ENCODE data around the gene ATP8A2.

ATP8A2 gene

DNA sequence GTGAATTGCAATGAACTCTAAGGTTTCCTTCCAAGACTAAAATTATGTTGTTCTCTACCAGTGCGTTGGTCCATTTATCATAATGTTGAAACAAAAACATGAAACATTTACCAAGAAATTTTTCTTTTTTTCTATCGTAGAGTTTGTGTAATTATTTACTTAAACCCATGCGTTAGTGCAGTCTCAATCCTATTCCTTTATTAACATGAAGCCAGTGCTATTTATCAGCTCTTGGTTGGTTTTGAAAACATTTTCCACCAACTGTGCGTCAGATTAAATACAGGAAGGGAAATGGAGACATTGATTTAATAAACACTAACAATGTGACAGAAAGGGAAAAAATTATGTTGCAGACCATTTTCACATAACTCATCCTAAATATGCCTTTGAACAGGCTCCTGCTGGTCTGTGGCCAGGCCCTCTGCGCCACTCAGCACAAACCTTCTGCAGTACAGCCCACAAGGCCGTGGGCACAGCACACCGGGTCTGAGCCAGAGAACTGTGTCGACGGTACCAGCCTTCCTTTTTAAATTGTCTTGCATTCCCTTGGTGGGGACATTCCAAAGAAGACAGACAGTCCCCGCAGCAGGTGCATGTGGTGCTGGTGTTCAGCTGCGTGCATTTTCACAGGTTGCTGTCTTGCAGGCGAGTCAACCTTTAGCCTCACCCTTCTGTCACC is 544.2 kb downstream of the ATP8A2 start:
- Histone ChIP-seq H3K27me3 (ENCODE audit: control insufficient read depth, insufficient read depth, low read length) (0 out of 2 replicates have a peak, but pooled peaks cover 4% of the 10 kb centered on the region), H3K27ac (ENCODE audit: low read depth, low read length) (no peak overlapping the region), H3K9me3 (ENCODE audit: control insufficient read depth, insufficient read depth, low read length) (no peaks in the 10 kb centered on the region), H3K9ac (ENCODE audit: low read depth, low read length) (no peak overlapping the region), H3K4me1 (ENCODE audit: control insufficient read depth, insufficient read depth, low read length) (peaks cover 25% of the 10 kb centered on the region), H3K4me3 (ENCODE audit: low read depth, low read length) (no peak overlapping the region), H3K36me3 (ENCODE audit: control insufficient read depth, insufficient read depth, low read length) (no peaks in the 10 kb centered on the region)

DNA sequence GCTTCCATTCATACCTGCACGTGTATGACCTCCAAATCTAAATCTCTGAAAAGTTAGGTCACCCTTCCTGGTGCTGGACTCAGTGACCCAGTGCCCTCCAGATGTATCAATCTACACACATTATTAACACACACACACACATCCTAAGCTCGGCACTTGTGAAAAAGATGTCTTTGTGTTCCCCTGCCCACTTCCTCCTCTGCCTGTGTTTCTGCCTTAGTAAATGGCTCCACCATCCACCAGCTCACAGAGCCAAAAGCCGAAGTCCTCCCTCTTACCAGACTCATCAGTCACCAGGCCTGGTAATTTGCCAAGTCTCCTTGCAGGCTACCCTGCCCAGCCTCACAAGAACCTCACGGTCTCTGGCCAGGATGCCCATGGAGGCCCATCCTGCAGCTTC is 548.5 kb downstream of the ATP8A2 start:
- Histone ChIP-seq H3K27ac (ENCODE audit: low read depth, low read length) (no peak overlapping the region), H3K36me3 (ENCODE audit: control insufficient read depth, insufficient read depth, low read length) (no peaks in the 10 kb centered on the region), H3K27me3 (ENCODE audit: control insufficient read depth, insufficient read depth, low read length) (no peaks in the 10 kb centered on the region), H3K9ac (ENCODE audit: low read depth, low read length) (no peak overlapping the region), H3K4me3 (ENCODE audit: low read depth, low read length) (no peak overlapping the region), H3K9me3 (ENCODE audit: control insufficient read depth, insufficient read depth, low read length) (no peaks in the 10 kb centered on the region), H3K4me1 (ENCODE audit: control insufficient read depth, insufficient read depth, low read length) (peaks cover 23% of the 10 kb centered on the region)

DNA sequence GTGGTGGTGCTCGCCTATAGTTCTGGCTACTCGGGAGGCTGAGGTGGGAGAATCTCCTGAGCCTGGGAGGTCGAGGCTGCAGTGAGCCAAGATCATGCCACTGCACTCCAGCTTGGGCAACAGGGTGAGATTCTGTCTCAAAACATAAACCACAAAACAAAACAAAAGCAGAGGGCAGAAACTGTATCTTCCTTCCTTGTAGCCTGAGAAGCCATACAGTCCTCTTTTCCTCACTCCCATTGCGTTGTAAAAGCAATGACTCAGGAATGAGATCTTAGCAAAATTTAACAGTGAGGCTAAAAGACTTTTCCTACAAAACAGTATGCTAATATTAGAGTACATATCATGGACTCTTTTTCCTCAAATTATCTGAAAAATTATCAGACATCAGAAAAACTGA is 549.2 kb downstream of the ATP8A2 start:
- H3K36me3 ChIP-seq (ENCODE audit: control insufficient read depth, insufficient read depth, low read length) = no peaks in the 10 kb centered on the region
- H3K4me1 ChIP-seq (ENCODE audit: control insufficient read depth, insufficient read depth, low read length) = peaks cover 19% of the 10 kb centered on the region
- no peak overlapping the region for H3K9ac ChIP-seq (ENCODE audit: low read depth, low read length)
- no peak overlapping the region for H3K27ac ChIP-seq (ENCODE audit: low read depth, low read length)
- H3K4me3 ChIP-seq (ENCODE audit: low read depth, low read length) = no peak overlapping the region
- H3K27me3 ChIP-seq (ENCODE audit: control insufficient read depth, insufficient read depth, low read length) = no peaks in the 10 kb centered on the region
- H3K9me3 ChIP-seq (ENCODE audit: control insufficient read depth, insufficient read depth, low read length) = no peaks in the 10 kb centered on the region

- Histone ChIP-seq H3K4me3 (ENCODE audit: low read depth, low read length) (no peak overlapping the region), H3K27ac (ENCODE audit: low read depth, low read length) (no peak overlapping the region), H3K36me3 (ENCODE audit: control insufficient read depth, insufficient read depth, low read length) (no peaks in the 10 kb centered on the region), H3K4me1 (ENCODE audit: control insufficient read depth, insufficient read depth, low read length) (peaks cover 23% of the 10 kb centered on the region), H3K27me3 (ENCODE audit: control insufficient read depth, insufficient read depth, low read length) (no peaks in the 10 kb centered on the region), H3K9ac (ENCODE audit: low read depth, low read length) (no peak overlapping the region), H3K9me3 (ENCODE audit: control insufficient read depth, insufficient read depth, low read length) (no peaks in the 10 kb centered on the region)
Measured at GRCh38 chr13:25922376-25922775, 550.6 kb downstream of the ATP8A2 start.

DNA sequence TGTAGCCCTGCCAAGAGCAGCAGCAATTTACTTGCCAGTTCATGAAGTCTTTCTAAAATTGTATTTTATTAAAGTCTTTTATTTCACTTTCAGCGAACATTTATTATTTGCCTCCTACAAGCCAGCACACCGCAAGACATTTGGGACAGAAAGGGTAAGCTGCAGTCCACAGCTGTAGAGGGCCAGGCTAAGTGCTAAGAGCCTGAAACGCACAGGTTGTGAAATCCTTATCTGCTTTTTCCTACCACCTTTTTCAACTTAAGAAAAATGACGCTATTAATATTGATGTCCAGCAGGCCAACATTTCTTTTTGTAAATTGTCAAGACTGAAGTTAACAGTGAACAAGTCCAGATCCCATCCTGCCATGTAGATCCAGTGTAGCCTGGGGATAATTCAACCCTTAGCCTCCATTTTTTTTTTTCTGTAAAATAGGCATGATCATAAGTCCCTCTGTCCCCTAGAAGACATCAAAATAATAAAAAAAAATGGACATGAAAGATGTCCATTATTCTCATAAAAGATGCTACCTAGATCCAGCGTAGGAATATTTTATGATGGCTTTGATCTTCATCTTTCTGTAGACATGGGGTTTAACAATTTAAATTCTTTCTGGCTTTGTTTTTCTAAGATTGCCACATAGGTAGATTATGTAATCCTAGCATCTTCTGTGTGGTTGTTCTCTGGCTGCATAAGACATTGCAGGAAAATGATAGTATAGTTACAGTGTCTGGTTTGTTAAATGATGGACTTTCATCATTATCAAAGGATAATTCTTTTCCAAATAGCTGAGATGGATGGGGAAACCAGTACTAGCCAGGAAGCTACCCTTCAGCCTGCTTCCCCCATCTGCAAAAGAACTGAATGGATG is 551.7 kb downstream of the ATP8A2 start:
- H3K9ac ChIP-seq (ENCODE audit: low read depth, low read length) = no peak overlapping the region
- H3K9me3 ChIP-seq (ENCODE audit: control insufficient read depth, insufficient read depth, low read length) = no peaks in the 10 kb centered on the region
- H3K4me3 ChIP-seq (ENCODE audit: low read depth, low read length) = no peak overlapping the region
- H3K27me3 ChIP-seq (ENCODE audit: control insufficient read depth, insufficient read depth, low read length) = no peaks in the 10 kb centered on the region
- no peak overlapping the region for H3K27ac ChIP-seq (ENCODE audit: low read depth, low read length)
- peaks cover 32% of the 10 kb centered on the region for H3K4me1 ChIP-seq (ENCODE audit: control insufficient read depth, insufficient read depth, low read length)
- no peaks in the 10 kb centered on the region for H3K36me3 ChIP-seq (ENCODE audit: control insufficient read depth, insufficient read depth, low read length)

DNA sequence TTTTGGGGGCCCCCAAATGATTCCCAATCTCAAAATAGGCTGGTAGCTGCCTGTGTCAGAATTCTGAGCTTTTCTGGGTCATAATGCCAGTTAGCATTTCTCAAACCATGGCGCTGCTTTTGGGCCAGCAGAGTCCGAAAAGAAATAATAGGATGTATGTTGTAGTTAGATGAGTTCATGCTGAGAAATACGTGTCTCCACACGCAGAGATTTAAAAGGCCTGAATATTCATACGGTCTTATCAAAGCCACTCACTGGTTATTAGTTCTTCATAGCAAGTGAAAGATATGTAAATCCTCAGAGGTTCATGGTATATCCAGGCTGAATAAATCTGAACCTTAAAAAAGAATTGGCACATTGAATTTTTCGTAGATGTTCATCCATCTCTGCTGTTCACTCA is 555.6 kb downstream of the ATP8A2 start:
- Histone ChIP-seq H3K27me3 (ENCODE audit: control insufficient read depth, insufficient read depth, low read length) (no peaks in the 10 kb centered on the region), H3K27ac (ENCODE audit: low read depth, low read length) (no peak overlapping the region), H3K36me3 (ENCODE audit: control insufficient read depth, insufficient read depth, low read length) (no peaks in the 10 kb centered on the region), H3K9ac (ENCODE audit: low read depth, low read length) (no peak overlapping the region), H3K4me1 (ENCODE audit: control insufficient read depth, insufficient read depth, low read length) (peaks cover 45% of the 10 kb centered on the region), H3K9me3 (ENCODE audit: control insufficient read depth, insufficient read depth, low read length) (no peaks in the 10 kb centered on the region), H3K4me3 (ENCODE audit: low read depth, low read length) (no peak overlapping the region)

- Histone ChIP-seq H3K27ac (ENCODE audit: low read depth, low read length) (no peak overlapping the region), H3K36me3 (ENCODE audit: control insufficient read depth, insufficient read depth, low read length) (no peaks in the 10 kb centered on the region), H3K27me3 (ENCODE audit: control insufficient read depth, insufficient read depth, low read length) (no peaks in the 10 kb centered on the region), H3K9me3 (ENCODE audit: control insufficient read depth, insufficient read depth, low read length) (no peaks in the 10 kb centered on the region), H3K4me1 (ENCODE audit: control insufficient read depth, insufficient read depth, low read length) (peaks cover 42% of the 10 kb centered on the region), H3K9ac (ENCODE audit: low read depth, low read length) (no peak overlapping the region), H3K4me3 (ENCODE audit: low read depth, low read length) (no peak overlapping the region)
Measured at GRCh38 chr13:25927932-25928331, 556.2 kb downstream of the ATP8A2 start.

- no peak overlapping the region for H3K4me3 ChIP-seq (ENCODE audit: low read depth, low read length)
- peaks cover 31% of the 10 kb centered on the region for H3K4me1 ChIP-seq (ENCODE audit: control insufficient read depth, insufficient read depth, low read length)
- H3K27ac ChIP-seq (ENCODE audit: low read depth, low read length) = no peak overlapping the region
- no peaks in the 10 kb centered on the region for H3K9me3 ChIP-seq (ENCODE audit: control insufficient read depth, insufficient read depth, low read length)
- H3K9ac ChIP-seq (ENCODE audit: low read depth, low read length) = no peak overlapping the region
- no peaks in the 10 kb centered on the region for H3K36me3 ChIP-seq (ENCODE audit: control insufficient read depth, insufficient read depth, low read length)
- H3K27me3 ChIP-seq (ENCODE audit: control insufficient read depth, insufficient read depth, low read length) = no peaks in the 10 kb centered on the region
Measured at GRCh38 chr13:25928941-25929505, 557.2 kb downstream of the ATP8A2 start.

- Histone ChIP-seq H3K9me3 (ENCODE audit: control insufficient read depth, insufficient read depth, low read length) (no peaks in the 10 kb centered on the region), H3K27me3 (ENCODE audit: control insufficient read depth, insufficient read depth, low read length) (0 out of 2 replicates have a peak, but pooled peaks cover 4% of the 10 kb centered on the region), H3K27ac (ENCODE audit: low read depth, low read length) (no peak overlapping the region), H3K9ac (ENCODE audit: low read depth, low read length) (no peak overlapping the region), H3K4me3 (ENCODE audit: low read depth, low read length) (no peak overlapping the region), H3K36me3 (ENCODE audit: control insufficient read depth, insufficient read depth, low read length) (no peaks in the 10 kb centered on the region), H3K4me1 (ENCODE audit: control insufficient read depth, insufficient read depth, low read length) (peaks cover 29% of the 10 kb centered on the region)
Measured at GRCh38 chr13:25929816-25930215, 558.0 kb downstream of the ATP8A2 start.

DNA sequence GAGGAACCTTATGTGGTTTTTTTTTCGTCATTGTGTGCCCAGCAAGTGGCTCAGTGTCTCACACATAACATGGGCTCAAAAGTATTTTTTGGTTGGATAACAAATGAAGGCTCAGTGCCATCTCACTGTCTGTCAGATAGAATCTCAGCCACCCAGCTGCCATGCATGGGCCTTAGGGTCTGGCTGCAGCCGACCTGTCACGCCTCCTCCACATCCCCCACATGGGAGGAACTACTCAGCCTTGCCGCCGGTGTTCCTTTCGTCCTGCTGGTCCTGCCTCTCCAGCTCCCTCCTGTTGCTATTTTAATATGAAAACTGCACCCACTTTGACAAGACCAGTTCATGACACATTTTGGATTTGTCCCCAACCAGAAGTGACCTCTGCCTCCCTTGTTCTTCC is 558.9 kb downstream of the ATP8A2 start:
- Histone ChIP-seq H3K4me3 (ENCODE audit: low read depth, low read length) (no peak overlapping the region), H3K9me3 (ENCODE audit: control insufficient read depth, insufficient read depth, low read length) (no peaks in the 10 kb centered on the region), H3K9ac (ENCODE audit: low read depth, low read length) (no peak overlapping the region), H3K27me3 (ENCODE audit: control insufficient read depth, insufficient read depth, low read length) (0 out of 2 replicates have a peak, but pooled peaks cover 4% of the 10 kb centered on the region), H3K36me3 (ENCODE audit: control insufficient read depth, insufficient read depth, low read length) (no peaks in the 10 kb centered on the region), H3K4me1 (ENCODE audit: control insufficient read depth, insufficient read depth, low read length) (peaks cover 29% of the 10 kb centered on the region), H3K27ac (ENCODE audit: low read depth, low read length) (no peak overlapping the region)

- H3K4me1 ChIP-seq (ENCODE audit: control insufficient read depth, insufficient read depth, low read length) = peaks cover 25% of the 10 kb centered on the region
- 0 out of 2 replicates have a peak, but pooled peaks cover 4% of the 10 kb centered on the region for H3K27me3 ChIP-seq (ENCODE audit: control insufficient read depth, insufficient read depth, low read length)
- peak overlapping the region; percentile 38 for H3K27ac ChIP-seq (ENCODE audit: low read depth, low read length)
- no peaks in the 10 kb centered on the region for H3K9me3 ChIP-seq (ENCODE audit: control insufficient read depth, insufficient read depth, low read length)
- no peak overlapping the region for H3K4me3 ChIP-seq (ENCODE audit: low read depth, low read length)
- no peak overlapping the region for H3K9ac ChIP-seq (ENCODE audit: low read depth, low read length)
- H3K36me3 ChIP-seq (ENCODE audit: control insufficient read depth, insufficient read depth, low read length) = no peaks in the 10 kb centered on the region
Measured at GRCh38 chr13:25932365-25932764, 560.6 kb downstream of the ATP8A2 start.
